Thyroid gland (tissue), 4 donors: ENCODE measurements around the gene PTGES3L. TPM values are rescaled to one million over a fixed set of nuclear protein-coding genes. Genes with fewer than 3 reads are reported as not detected.
"Not testable (repeated sequence)": the region's sequence is repeated elsewhere in the genome, so short reads cannot be mapped to it uniquely, and the experiment has no call there.

Source experiments
- DNase-seq, 2 donors: peaks; one replicate each; pipeline ENCODE4 v3.0.0-alpha.2; 2019
- H3K27ac ChIP-seq, 3 donors: fragments of 200-600 bp; sonication (generic); 1 replicate in 2 of 3; 2 replicates in 1 of 3; pipeline ENCODE4 v1.5.1; 2016 to 2019; ENCODE audit warnings: mild to moderate bottlenecking in 1 of 3, moderate library complexity in 1 of 3
- H3K27me3 ChIP-seq: fragments of 200-600 bp; sonication (generic); one replicate; pipeline ENCODE4 v1.5.1; 2019
- H3K36me3 ChIP-seq, 2 donors: fragments of 200-600 bp; sonication (generic); one replicate each; pipeline ENCODE4 v1.5.1; 2016 to 2019
- H3K4me1 ChIP-seq, 2 donors: fragments of 200-600 bp; sonication (generic); one replicate each; pipeline ENCODE4 v1.5.1; 2017 to 2019
- H3K4me3 ChIP-seq, 3 donors: fragments of 200-600 bp; sonication (generic); replicated peaks in 1 of 3; 1 replicate in 2 of 3; 2 replicates in 1 of 3; pipeline ENCODE4 v1.5.1; 2016; ENCODE audit warnings: mild to moderate bottlenecking in 1 of 3
- H3K9me3 ChIP-seq: fragments of 200-600 bp; sonication (generic); one replicate; pipeline ENCODE4 v1.5.1; 2017
- CTCF ChIP-seq, 6 experiments: fragments of 200-600 bp in 3 of 6; fragments of 450-650 bp in 3 of 6; sonication (generic) in 3 of 6; IDR thresholded peaks; one replicate each; pipeline ENCODE4 v1.5.1; 2016 to 2019; ENCODE audit warnings: antibody characterized with exemption in 6 of 6, mild to moderate bottlenecking in 2 of 6, inconsistent platforms in 1 of 6, moderate library complexity in 1 of 6
- POLR2A ChIP-seq, 2 donors: fragments of 450-650 bp; IDR thresholded peaks; one replicate each; pipeline ENCODE4 v1.6.1; 2017; ENCODE audit warnings: antibody characterized with exemption in 2 of 2, mild to moderate bottlenecking in 2 of 2, moderate library complexity in 1 of 2
- WGBS, 2 donors: methylation state at CpG; one replicate each; pipeline ENCODE4 v1.1.5; 2017; 5-methylcytosine and 5-hydroxymethylcytosine counted together
- intact Hi-C: fragments of 100-400 bp; cut with DNase I; formaldehyde crosslinking; loops from one replicate; pipeline ENCODE4 v1.15.1; 2023
- small RNA-seq: library from RNA; depleted of rRNA; stranded (forward); fragments of <200 nt; gene quantifications from one replicate; pipeline ENCODE3, GENCODE V24; 2016
- total RNA-seq, 4 donors: library from RNA; depleted of rRNA; stranded (reverse); fragments of >200 nt; gene quantifications; one replicate each; pipeline ENCODE4 v1.2.3, GENCODE V29; 2016

Gene PTGES3L
- total RNA-seq, 4 donors from 2014 or later: 0.11 to 0.75 (median 0.54) TPM; not detected in 1

- TF ChIP-seq POLR2A (IDR thresholded peaks at IDR 0.05): no peak
- TF ChIP-seq CTCF (IDR thresholded peaks at IDR 0.05): no peak
- H3K4me1 ChIP-seq: peaks cover 0 to 33% of the 10 kb centered on the region in 2 donors
- no peaks in the 10 kb centered on the region for H3K27me3 ChIP-seq
- H3K27ac ChIP-seq: no peak overlapping the region
- H3K36me3 ChIP-seq: no peaks in the 10 kb centered on the region
- H3K9me3 ChIP-seq: no peaks in the 10 kb centered on the region
- no peak overlapping the region for H3K4me3 ChIP-seq
- no peak for DNase-seq
- WGBS, 2 donors: 73 to 78% methylated on average over 10 of the region's 10 CpGs
- intact Hi-C loops: no loop called here
Observed at GRCh38 chr17:42920106-42920900, 59.6 kb downstream of the PTGES3L start.

GRCh38 chr17:42919522-42920077 lies 60.3 kb downstream of the PTGES3L start:
- H3K36me3 ChIP-seq, H3K27me3 ChIP-seq, H3K9me3 ChIP-seq, H3K4me3 ChIP-seq, DNase-seq, intact Hi-C loops, H3K27ac ChIP-seq: not testable (repeated sequence)
- 80 to 84% methylated on average over 10 of the region's 10 CpGs for WGBS, 2 donors
- peaks cover 0 to 33% of the 10 kb centered on the region in 2 donors for H3K4me1 ChIP-seq

- no peak for DNase-seq
- Histone ChIP-seq H3K4me3 (no peak overlapping the region), H3K9me3 (no peaks in the 10 kb centered on the region), H3K4me1 (peaks cover 0 to 33% of the 10 kb centered on the region in 2 donors), H3K36me3 (no peaks in the 10 kb centered on the region), H3K27me3 (no peaks in the 10 kb centered on the region), H3K27ac (no peak overlapping the region)
- intact Hi-C loops: no loop called here
- WGBS, 2 donors: 73 to 74% methylated on average over 3 of the region's 3 CpGs
- TF ChIP-seq POLR2A (IDR thresholded peaks at IDR 0.05) (no peak), CTCF (IDR thresholded peaks at IDR 0.05) (no peak)
Observed at GRCh38 chr17:42918902-42919521, 60.9 kb downstream of the PTGES3L start.

Small RNA genes lying within 50 kb of the gene (small RNA-seq; reads per million reads assigned to genes)
- gene AARSD1: not detected
- gene RF00561: not detected

Other genes with a start within 250 kb of the PTGES3L start
- gene EZH1, start 235.0 kb downstream of the PTGES3L start, total RNA-seq: 10 to 100 TPM; 39.3 to 69.2 (median 56.4) TPM
- 10 to 100 TPM; 18.6 to 55.3 (median 25.7) TPM for gene RAMP2, start 218.9 kb downstream of the PTGES3L start, total RNA-seq
- gene VPS25, start 206.6 kb downstream of the PTGES3L start, total RNA-seq: 10 to 100 TPM; 38.5 to 71.2 (median 56.3) TPM
- gene WNK4, start 199.5 kb downstream of the PTGES3L start, total RNA-seq: under 1 TPM in 2 of 4 donors, not detected in 2; 0.13 to 0.45 TPM
- 10 to 100 TPM; 46.4 to 94.4 (median 80.3) TPM for gene COA3, start 181.4 kb downstream of the PTGES3L start, total RNA-seq
- gene CNTD1, start 181.2 kb downstream of the PTGES3L start, total RNA-seq: under 1 TPM in 1 of 4 donors, not detected in 3; 0.27 TPM
- gene BECN1, start 155.8 kb downstream of the PTGES3L start, total RNA-seq: 100 to 1,000 TPM; 107 to 213 (median 120) TPM
- gene PSME3, start 146.7 kb downstream of the PTGES3L start, total RNA-seq: 100 to 1,000 TPM in 1 of 4 donors, 10 to 100 TPM in 3; 78.3 to 119 (median 85.4) TPM
- gene AOC2, start 135.5 kb downstream of the PTGES3L start, total RNA-seq: 1 to 10 TPM in 3 of 4 donors, under 1 TPM in 1; 0.93 to 1.7 (median 1.3) TPM
- 10 to 100 TPM in 1 of 4 donors, 1 to 10 TPM in 3; 4.2 to 11.6 (median 5.8) TPM for gene AOC3, start 128.9 kb downstream of the PTGES3L start, total RNA-seq
- not detected for gene G6PC1, start 79.3 kb downstream of the PTGES3L start, total RNA-seq
- gene AARSD1, start 15.6 kb downstream of the PTGES3L start, total RNA-seq: 10 to 100 TPM; 25.6 to 37.9 (median 32.5) TPM
- gene RUNDC1, start 485 bp upstream of the PTGES3L start, total RNA-seq: 10 to 100 TPM; 25.8 to 31.9 (median 28.4) TPM
- gene RPL27, start 18.3 kb upstream of the PTGES3L start, total RNA-seq: 1,000 to 10,000 TPM in 2 of 4 donors, 100 to 1,000 TPM in 2; 425 to 1,406 (median 814) TPM
- gene IFI35, start 26.7 kb upstream of the PTGES3L start, total RNA-seq: 10 to 100 TPM; 23.9 to 43.9 (median 35.8) TPM
- gene VAT1, start 42.3 kb upstream of the PTGES3L start, total RNA-seq: 100 to 1,000 TPM; 118 to 153 (median 131) TPM
- 10 to 100 TPM in 2 of 4 donors, 1 to 10 TPM in 2; 5.2 to 14.8 (median 10.3) TPM for gene RND2, start 45.2 kb upstream of the PTGES3L start, total RNA-seq
- gene BRCA1, start 145.3 kb upstream of the PTGES3L start, total RNA-seq: 10 to 100 TPM; 14.4 to 31.9 (median 25.4) TPM
- 100 to 1,000 TPM; 117 to 166 (median 134) TPM for gene NBR1, start 191.1 kb upstream of the PTGES3L start, total RNA-seq
- gene TMEM106A, start 231.8 kb upstream of the PTGES3L start, total RNA-seq: 10 to 100 TPM in 3 of 4 donors, 1 to 10 TPM in 1; 9.0 to 14.4 (median 12.5) TPM
- not detected for gene CCDC200, start 248.5 kb upstream of the PTGES3L start, total RNA-seq